Liver (tissue), 3 donors: ENCODE measurements around the gene COL27A1.

Source experiments
- CTCF ChIP-seq: fragments of 150-350 bp; IDR thresholded peaks from 2 replicates; pipeline ENCODE4 v1.5.1; 2017; ENCODE audit warnings: improper control_type of control experiment, low read depth, low read length; ENCODE audit not compliant: missing input control
- FOXA2 ChIP-seq: IDR thresholded peaks from 2 replicates; pipeline ENCODE4 v1.6.1; 2016; ENCODE audit warnings: antibody characterized with exemption
- GABPA ChIP-seq, 2 donors: IDR thresholded peaks in 1 of 2; conservative IDR thresholded peaks in 1 of 2; 2 replicates each; pipeline ENCODE4 v1.6.1; 2016; ENCODE audit warnings: antibody characterized with exemption in 2 of 2, mild to moderate bottlenecking in 1 of 2, moderate library complexity in 1 of 2
- JUND ChIP-seq, 2 donors: IDR thresholded peaks; 2 replicates each; pipeline ENCODE4 v1.6.1; 2016; ENCODE audit warnings: antibody characterized with exemption in 2 of 2
- MAX ChIP-seq: IDR thresholded peaks from 2 replicates; pipeline ENCODE4 v1.6.1; 2016; ENCODE audit warnings: antibody characterized with exemption
- RXRA ChIP-seq, 2 donors: IDR thresholded peaks; 2 replicates each; pipeline ENCODE4 v1.6.1; 2017 to 2018; ENCODE audit warnings: antibody characterized with exemption in 2 of 2, mild to moderate bottlenecking in 1 of 2
- SP1 ChIP-seq: IDR thresholded peaks from 2 replicates; pipeline ENCODE4 v1.6.1; 2018; ENCODE audit warnings: antibody characterized with exemption, mild to moderate bottlenecking
- ZBTB33 ChIP-seq: IDR thresholded peaks from 2 replicates; pipeline ENCODE4 v1.6.1; 2016; ENCODE audit warnings: antibody characterized with exemption
- donor health status: healthy.
- donor health status: healthy.

GRCh38 chr9:114286146-114286679, 130.9 kb downstream of the COL27A1 start:
- TF ChIP-seq JUND (IDR thresholded peaks at IDR 0.05) (no peak), SP1 (no peak), CTCF (no peak), FOXA2 (no peak), ZBTB33 (no peak), RXRA (IDR thresholded peaks at IDR 0.05) (no peak), GABPA (IDR thresholded peaks at IDR 0.05 in 1 of 2, conservative IDR thresholded peaks at IDR 0.05 in 1 of 2) (no peak), MAX (no peak)
